WI38 (cell line): Measurements from ENCODE around the gene CDH23.

Experiments used
- H3K4me3 ChIP-seq: 2 replicates; pipeline ENCODE4 v1.5.1; 2011; ENCODE audit warnings: low read depth, mild to moderate bottlenecking, control low read depth, low read length
- CTCF ChIP-seq: IDR thresholded peaks from 2 replicates; pipeline ENCODE4 v1.5.1; 2012; ENCODE audit warnings: low read depth, mild to moderate bottlenecking, control low read depth, low read length

Gene CDH23

GRCh38 chr10:71460615-71461014 is 63.9 kb downstream of the CDH23 start:
- no peak for TF ChIP-seq CTCF
- H3K4me3 ChIP-seq: no peak overlapping the region

GRCh38 chr10:71461457-71461856 is 64.7 kb downstream of the CDH23 start:
- no peak overlapping the region for H3K4me3 ChIP-seq
- no peak for TF ChIP-seq CTCF

- no peak overlapping the region for H3K4me3 ChIP-seq
- no peak for TF ChIP-seq CTCF
Observed at GRCh38 chr10:71462062-71462935, 65.6 kb downstream of the CDH23 start.

- no peak for TF ChIP-seq CTCF
- H3K4me3 ChIP-seq: no peak overlapping the region
Observed at GRCh38 chr10:71463111-71463510, 66.4 kb downstream of the CDH23 start.

- no peak overlapping the region for H3K4me3 ChIP-seq
- no peak for TF ChIP-seq CTCF
Observed at GRCh38 chr10:71465551-71466252, 69.0 kb downstream of the CDH23 start.

- no peak for TF ChIP-seq CTCF
Observed at GRCh38 chr10:71466330-71466729, 69.6 kb downstream of the CDH23 start.

GRCh38 chr10:71467161-71467560 is 70.4 kb downstream of the CDH23 start:
- TF ChIP-seq CTCF: no peak
- H3K4me3 ChIP-seq: no peak overlapping the region

More at GRCh38 chr10:71466330-71466729, 69.6 kb downstream of the CDH23 start:
- no peak overlapping the region for H3K4me3 ChIP-seq
